ENCODE data around the gene HBB.

Gene HBB

DNA sequence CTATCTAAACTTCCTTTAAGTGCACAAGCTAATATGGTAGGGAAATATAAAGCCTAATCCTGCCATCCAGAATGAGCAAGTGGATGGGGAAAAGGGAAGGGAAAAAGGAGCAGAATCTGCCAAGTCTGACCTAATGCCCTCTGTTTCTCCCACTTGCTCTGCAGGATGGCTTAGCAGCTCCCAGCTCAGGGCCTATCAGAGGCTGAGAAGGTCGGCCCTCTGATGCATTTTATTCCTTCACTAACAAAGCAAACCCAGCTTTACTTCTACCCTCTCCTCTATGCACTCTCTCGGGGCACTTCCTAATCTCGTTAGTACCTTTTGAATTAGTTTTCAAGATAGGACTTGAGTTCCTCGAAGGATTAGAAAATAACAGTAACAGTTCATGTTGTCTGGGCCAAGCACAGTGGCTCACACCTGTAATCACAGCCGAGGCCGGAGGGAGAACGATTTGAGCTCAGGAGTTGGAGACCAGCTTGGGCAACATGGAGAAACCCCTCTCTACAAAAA is 16.4 kb downstream of the HBB start:
- no peaks in the 10 kb centered on the region for H3K9me3 ChIP-seq (ENCODE audit: control insufficient read depth, low read depth, low read length)
- H3K4me3 ChIP-seq (ENCODE audit: low read length): no peak overlapping the region
- H3K36me3 ChIP-seq (ENCODE audit: control insufficient read depth, low read depth, low read length): no peaks in the 10 kb centered on the region
- H3K27ac ChIP-seq (ENCODE audit: low read length): no peak overlapping the region
- H3K4me1 ChIP-seq (ENCODE audit: control insufficient read depth, low read depth, low read length): peaks cover 9% of the 10 kb centered on the region
- no peak overlapping the region for H3K9ac ChIP-seq (ENCODE audit: low read length)
- H3K27me3 ChIP-seq (ENCODE audit: control insufficient read depth, insufficient read depth, low read length): no peaks in the 10 kb centered on the region

DNA sequence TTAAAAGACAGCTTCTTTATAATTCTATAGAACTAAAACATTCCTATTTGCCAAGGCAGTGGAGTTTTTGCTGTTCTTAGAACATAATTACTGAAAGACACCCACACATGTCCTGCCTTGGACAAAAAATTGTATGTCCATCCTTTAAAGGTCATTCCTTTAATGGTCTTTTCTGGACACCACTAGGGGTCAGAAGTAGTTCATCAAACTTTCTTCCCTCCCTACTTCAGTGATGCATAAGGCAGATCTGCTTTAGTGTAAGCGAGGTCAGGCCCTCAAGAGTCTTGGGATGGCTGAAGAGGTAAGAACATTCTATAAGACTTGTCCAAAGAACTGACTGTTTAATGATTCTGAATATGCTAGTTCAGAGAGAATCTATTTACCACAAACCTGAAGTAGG is 22.1 kb downstream of the HBB start:
- no peak overlapping the region for H3K9ac ChIP-seq (ENCODE audit: low read length)
- H3K27me3 ChIP-seq (ENCODE audit: control insufficient read depth, insufficient read depth, low read length): no peaks in the 10 kb centered on the region
- H3K27ac ChIP-seq (ENCODE audit: low read length): no peak overlapping the region
- peaks cover 4% of the 10 kb centered on the region for H3K4me1 ChIP-seq (ENCODE audit: control insufficient read depth, low read depth, low read length)
- no peaks in the 10 kb centered on the region for H3K9me3 ChIP-seq (ENCODE audit: control insufficient read depth, low read depth, low read length)
- H3K4me3 ChIP-seq (ENCODE audit: low read length): no peak overlapping the region
- H3K36me3 ChIP-seq (ENCODE audit: control insufficient read depth, low read depth, low read length): no peaks in the 10 kb centered on the region

DNA sequence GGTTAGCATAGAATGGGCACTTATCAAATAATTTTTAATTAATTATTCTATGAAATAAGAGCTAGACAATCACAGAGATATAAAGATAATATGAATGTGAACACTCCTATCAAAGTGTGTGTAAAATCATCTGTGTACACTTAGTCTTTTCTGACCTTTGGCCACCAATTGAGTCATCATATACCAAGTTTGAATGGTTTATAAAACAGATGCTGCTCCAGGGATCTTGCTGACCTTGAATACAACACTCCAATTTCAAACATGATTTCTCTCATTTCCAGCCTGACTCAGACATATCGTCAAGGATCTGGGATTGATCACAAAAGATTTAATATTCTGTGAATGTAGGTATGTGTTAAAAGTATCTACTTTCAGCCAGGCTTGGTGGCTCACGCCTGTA is 23.5 kb downstream of the HBB start:
- no peak overlapping the region for H3K9ac ChIP-seq (ENCODE audit: low read length)
- H3K27ac ChIP-seq (ENCODE audit: low read length): no peak overlapping the region
- no peaks in the 10 kb centered on the region for H3K36me3 ChIP-seq (ENCODE audit: control insufficient read depth, low read depth, low read length)
- H3K9me3 ChIP-seq (ENCODE audit: control insufficient read depth, low read depth, low read length): no peaks in the 10 kb centered on the region
- no peaks in the 10 kb centered on the region for H3K27me3 ChIP-seq (ENCODE audit: control insufficient read depth, insufficient read depth, low read length)
- H3K4me3 ChIP-seq (ENCODE audit: low read length): no peak overlapping the region
- H3K4me1 ChIP-seq (ENCODE audit: control insufficient read depth, low read depth, low read length): no peaks in the 10 kb centered on the region

DNA sequence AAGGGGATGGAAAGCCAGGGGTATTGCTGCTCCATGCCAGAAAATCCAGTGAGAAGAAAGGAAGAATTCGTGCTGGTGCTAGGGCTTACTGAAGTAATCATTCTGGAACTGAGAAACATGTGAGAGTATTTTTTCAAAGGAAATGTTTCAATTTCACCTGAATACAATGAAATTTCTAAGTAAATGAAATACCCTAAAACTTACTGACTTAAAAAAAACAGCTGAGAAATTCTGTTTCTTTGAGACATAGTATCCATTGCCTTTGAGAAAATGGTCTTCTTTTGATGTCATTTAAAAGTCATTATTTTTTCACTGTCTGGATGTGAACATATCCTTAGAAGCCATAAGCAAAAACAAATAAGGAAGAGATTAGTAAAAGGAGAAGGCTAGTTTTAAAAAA is 26.3 kb downstream of the HBB start, which contains the start of gene OR51V1:
Gene OR51V1 (minus strand): TSS at position 101 of the 400 bp plus-strand sequence. CDS start 0 bp downstream, at position 101.
- no peaks in the 10 kb centered on the region for H3K36me3 ChIP-seq (ENCODE audit: control insufficient read depth, low read depth, low read length)
- no peak within 1 kb of the TSS for H3K4me3 ChIP-seq (ENCODE audit: low read length)
- no peak within 1 kb of the TSS for H3K9ac ChIP-seq (ENCODE audit: low read length)
- no peaks in the 10 kb centered on the region for H3K9me3 ChIP-seq (ENCODE audit: control insufficient read depth, low read depth, low read length)
- peaks cover 7% of the 10 kb centered on the region for H3K4me1 ChIP-seq (ENCODE audit: control insufficient read depth, low read depth, low read length)
- H3K27ac ChIP-seq (ENCODE audit: low read length): no peak within 1 kb of the TSS
- no peaks in the 10 kb centered on the region for H3K27me3 ChIP-seq (ENCODE audit: control insufficient read depth, insufficient read depth, low read length)

DNA sequence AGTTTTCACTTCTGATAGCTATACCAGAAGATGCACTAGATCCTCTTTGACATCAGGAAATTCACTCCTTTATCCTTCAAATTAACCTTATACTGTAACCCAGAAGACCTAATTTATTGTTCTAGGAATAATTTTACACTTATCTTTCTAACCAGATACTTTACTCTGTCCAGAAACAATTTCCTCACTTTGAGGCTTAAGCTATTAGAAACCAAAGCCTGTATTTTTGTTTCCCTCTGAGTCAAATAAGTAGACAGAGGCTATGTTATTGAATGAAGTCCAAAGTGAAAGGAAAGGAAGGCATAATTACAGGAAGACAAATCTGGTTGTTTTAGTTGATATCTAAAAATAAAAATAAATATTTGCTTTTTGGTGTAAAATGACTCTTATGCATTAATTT is 28.6 kb downstream of the HBB start:
- no peak overlapping the region for H3K27ac ChIP-seq (ENCODE audit: low read length)
- peaks cover 7% of the 10 kb centered on the region for H3K4me1 ChIP-seq (ENCODE audit: control insufficient read depth, low read depth, low read length)
- H3K27me3 ChIP-seq (ENCODE audit: control insufficient read depth, insufficient read depth, low read length): no peaks in the 10 kb centered on the region
- no peaks in the 10 kb centered on the region for H3K9me3 ChIP-seq (ENCODE audit: control insufficient read depth, low read depth, low read length)
- H3K9ac ChIP-seq (ENCODE audit: low read length): no peak overlapping the region
- H3K4me3 ChIP-seq (ENCODE audit: low read length): no peak overlapping the region
- no peaks in the 10 kb centered on the region for H3K36me3 ChIP-seq (ENCODE audit: control insufficient read depth, low read depth, low read length)

DNA sequence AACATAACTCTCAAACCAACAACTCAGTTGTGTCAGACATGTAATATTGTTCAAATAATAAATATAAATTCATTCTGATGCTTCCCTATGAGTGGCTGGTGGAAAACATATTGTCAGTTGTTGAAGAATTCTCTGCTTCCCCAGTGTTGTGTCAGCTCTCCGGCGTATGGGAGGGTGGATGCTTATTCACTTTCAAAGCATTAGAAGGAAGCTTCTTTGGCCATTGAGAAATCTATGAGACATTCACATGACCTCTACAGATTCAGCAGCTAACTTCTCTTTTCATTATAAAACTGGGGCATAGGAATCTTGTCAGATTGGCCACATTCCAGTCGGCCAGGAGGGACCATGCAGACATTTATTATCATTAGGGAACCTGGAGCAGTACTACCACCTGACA is 29.3 kb downstream of the HBB start:
- Histone ChIP-seq H3K36me3 (ENCODE audit: control insufficient read depth, low read depth, low read length) (no peaks in the 10 kb centered on the region), H3K9ac (ENCODE audit: low read length) (no peak overlapping the region), H3K4me3 (ENCODE audit: low read length) (no peak overlapping the region), H3K27ac (ENCODE audit: low read length) (no peak overlapping the region), H3K27me3 (ENCODE audit: control insufficient read depth, insufficient read depth, low read length) (no peaks in the 10 kb centered on the region), H3K4me1 (ENCODE audit: control insufficient read depth, low read depth, low read length) (peaks cover 7% of the 10 kb centered on the region), H3K9me3 (ENCODE audit: control insufficient read depth, low read depth, low read length) (no peaks in the 10 kb centered on the region)

DNA sequence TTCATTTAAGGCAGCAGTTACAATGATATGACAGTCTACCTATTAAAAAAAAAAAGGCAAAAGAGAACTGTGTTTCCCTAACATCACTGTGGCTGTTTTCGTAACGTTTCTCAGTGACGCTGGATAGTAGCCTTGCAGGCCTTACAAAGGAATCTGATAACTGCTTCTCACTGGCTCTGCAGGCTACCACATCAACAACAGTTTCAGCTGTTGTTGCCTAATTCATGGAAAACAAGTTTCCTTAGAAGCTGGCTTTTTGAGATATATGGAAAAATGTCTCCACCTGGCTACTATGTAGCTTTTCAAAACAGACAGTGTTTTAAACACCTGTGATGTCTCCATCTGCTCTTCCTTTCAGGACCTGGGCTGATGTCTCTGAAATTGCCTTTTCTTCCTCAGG is 30.1 kb downstream of the HBB start:
- H3K36me3 ChIP-seq (ENCODE audit: control insufficient read depth, low read depth, low read length): no peaks in the 10 kb centered on the region
- peaks cover 7% of the 10 kb centered on the region for H3K4me1 ChIP-seq (ENCODE audit: control insufficient read depth, low read depth, low read length)
- no peak overlapping the region for H3K9ac ChIP-seq (ENCODE audit: low read length)
- H3K27ac ChIP-seq (ENCODE audit: low read length): no peak overlapping the region
- no peak overlapping the region for H3K4me3 ChIP-seq (ENCODE audit: low read length)
- H3K27me3 ChIP-seq (ENCODE audit: control insufficient read depth, insufficient read depth, low read length): no peaks in the 10 kb centered on the region
- no peaks in the 10 kb centered on the region for H3K9me3 ChIP-seq (ENCODE audit: control insufficient read depth, low read depth, low read length)

DNA sequence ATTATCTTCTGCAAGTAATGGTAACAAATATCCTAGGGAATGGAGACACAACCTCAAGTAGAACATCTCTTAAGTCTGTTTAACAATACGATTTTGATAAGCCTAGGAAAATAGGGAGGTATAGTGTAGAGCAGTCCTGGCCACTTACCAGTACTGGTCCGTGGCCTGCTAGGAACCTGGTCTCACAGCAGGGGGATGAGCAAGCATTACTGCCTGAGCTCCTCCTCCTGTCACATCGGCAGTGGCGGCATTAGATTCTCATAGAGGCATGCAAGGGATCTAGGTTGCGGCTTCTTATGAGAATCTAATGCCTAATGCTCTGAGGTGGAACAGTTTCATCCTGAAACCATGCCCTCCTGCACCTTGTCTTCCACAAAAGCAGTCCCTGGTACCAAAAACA is 30.8 kb downstream of the HBB start:
- H3K4me3 ChIP-seq (ENCODE audit: low read length): no peak overlapping the region
- no peaks in the 10 kb centered on the region for H3K36me3 ChIP-seq (ENCODE audit: control insufficient read depth, low read depth, low read length)
- no peak overlapping the region for H3K9ac ChIP-seq (ENCODE audit: low read length)
- no peaks in the 10 kb centered on the region for H3K9me3 ChIP-seq (ENCODE audit: control insufficient read depth, low read depth, low read length)
- H3K27me3 ChIP-seq (ENCODE audit: control insufficient read depth, insufficient read depth, low read length): no peaks in the 10 kb centered on the region
- H3K27ac ChIP-seq (ENCODE audit: low read length): no peak overlapping the region
- peaks cover 7% of the 10 kb centered on the region for H3K4me1 ChIP-seq (ENCODE audit: control insufficient read depth, low read depth, low read length)

DNA sequence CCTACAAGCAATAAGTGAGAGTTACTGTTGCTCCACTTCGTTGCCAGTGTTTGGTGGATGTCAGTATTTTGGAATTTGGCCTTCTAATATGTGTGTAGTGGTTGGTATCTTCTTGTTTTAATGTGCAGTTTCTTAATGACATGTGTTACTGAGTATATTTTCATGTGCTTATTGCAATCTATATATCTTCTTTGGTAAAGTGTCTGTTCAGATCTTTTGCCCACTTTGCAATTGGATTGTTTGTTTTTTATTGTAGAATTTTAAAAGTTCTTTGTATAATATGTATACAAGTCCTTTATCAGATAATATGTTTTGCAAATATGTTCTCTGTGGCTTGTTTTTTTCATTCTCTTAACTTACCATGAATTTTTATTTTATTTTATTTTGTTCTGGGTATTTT is 34.1 kb downstream of the HBB start:
- no peaks in the 10 kb centered on the region for H3K27me3 ChIP-seq (ENCODE audit: control insufficient read depth, insufficient read depth, low read length)
- H3K36me3 ChIP-seq (ENCODE audit: control insufficient read depth, low read depth, low read length): no peaks in the 10 kb centered on the region
- no peak overlapping the region for H3K9ac ChIP-seq (ENCODE audit: low read length)
- H3K4me1 ChIP-seq (ENCODE audit: control insufficient read depth, low read depth, low read length): peaks cover 7% of the 10 kb centered on the region
- H3K9me3 ChIP-seq (ENCODE audit: control insufficient read depth, low read depth, low read length): no peaks in the 10 kb centered on the region
- H3K27ac ChIP-seq (ENCODE audit: low read length): no peak overlapping the region
- no peak overlapping the region for H3K4me3 ChIP-seq (ENCODE audit: low read length)

DNA sequence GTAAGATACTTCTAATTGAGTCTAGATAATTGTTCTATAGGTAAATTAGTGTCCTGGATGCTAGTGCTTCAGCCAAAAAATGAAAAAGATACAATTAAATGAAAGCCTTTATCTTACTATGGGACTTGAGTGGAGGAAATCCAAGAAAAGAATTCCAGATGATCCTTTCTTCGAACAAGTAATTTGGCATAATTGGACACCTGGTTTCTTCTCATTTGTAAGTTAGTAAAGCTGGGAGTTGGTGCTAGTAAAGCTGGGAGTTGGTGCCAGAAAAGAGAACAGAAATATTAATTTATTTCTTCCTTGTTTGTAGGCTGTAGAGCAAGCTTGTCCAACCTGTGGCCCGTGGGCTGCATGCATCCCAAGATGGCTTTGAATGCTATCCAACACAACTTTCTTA is 38.7 kb downstream of the HBB start:
- Histone ChIP-seq H3K27ac (ENCODE audit: low read length) (no peak overlapping the region), H3K27me3 (ENCODE audit: control insufficient read depth, insufficient read depth, low read length) (no peaks in the 10 kb centered on the region), H3K36me3 (ENCODE audit: control insufficient read depth, low read depth, low read length) (no peaks in the 10 kb centered on the region), H3K4me3 (ENCODE audit: low read length) (no peak overlapping the region), H3K9ac (ENCODE audit: low read length) (no peak overlapping the region), H3K4me1 (ENCODE audit: control insufficient read depth, low read depth, low read length) (no peaks in the 10 kb centered on the region), H3K9me3 (ENCODE audit: control insufficient read depth, low read depth, low read length) (no peaks in the 10 kb centered on the region)

DNA sequence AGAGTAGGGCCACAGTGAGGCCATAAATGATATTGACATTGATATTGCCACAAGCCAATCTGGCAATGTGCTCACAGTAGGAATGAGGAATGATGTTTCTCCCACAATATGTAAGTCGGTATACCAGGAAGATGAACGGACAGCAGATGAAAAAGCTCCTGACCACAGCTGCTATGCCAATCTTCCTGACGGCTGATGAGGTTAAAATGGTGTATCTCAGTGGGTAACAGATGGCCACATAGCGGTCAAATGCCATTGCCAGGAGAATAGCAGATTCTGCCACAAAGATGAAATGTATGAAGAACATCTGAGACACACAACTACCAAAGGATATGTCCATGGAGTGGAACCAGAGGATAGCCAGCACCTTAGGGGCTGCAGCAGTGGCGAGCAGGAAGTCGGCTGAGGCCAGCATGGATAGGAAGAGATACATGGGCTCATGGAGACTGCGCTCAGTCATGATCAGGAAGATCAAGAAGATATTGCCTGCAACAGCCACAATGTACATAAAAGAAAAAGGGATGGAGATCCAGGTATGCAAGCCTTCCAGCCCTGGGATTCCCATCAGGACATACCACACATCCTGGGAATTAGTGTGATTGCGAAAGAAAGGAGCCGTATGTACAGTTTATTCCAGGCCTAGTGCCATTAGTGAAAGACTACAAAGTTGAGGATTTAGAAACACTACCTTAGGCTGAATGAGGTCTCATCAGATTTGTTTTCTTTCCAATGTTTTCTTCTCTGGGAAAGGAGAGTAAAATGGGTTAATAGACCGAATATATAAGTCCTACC is 48.6 kb downstream of the HBB start:
- no peak overlapping the region for H3K4me3 ChIP-seq (ENCODE audit: low read length)
- H3K9ac ChIP-seq (ENCODE audit: low read length): no peak overlapping the region
- H3K4me1 ChIP-seq (ENCODE audit: control insufficient read depth, low read depth, low read length): no peaks in the 10 kb centered on the region
- no peak overlapping the region for H3K27ac ChIP-seq (ENCODE audit: low read length)
- H3K36me3 ChIP-seq (ENCODE audit: control insufficient read depth, low read depth, low read length): no peaks in the 10 kb centered on the region
- H3K27me3 ChIP-seq (ENCODE audit: control insufficient read depth, insufficient read depth, low read length): no peaks in the 10 kb centered on the region
- no peaks in the 10 kb centered on the region for H3K9me3 ChIP-seq (ENCODE audit: control insufficient read depth, low read depth, low read length)
